Activated T-helper 17 cell treated with anti-CD3 and anti-CD28 coated beads, Interleukin-2, amount 50 U/mL, for 72 hours (primary cell): ENCODE measurements around the gene BMP4. TPM values are rescaled to one million over a fixed set of nuclear protein-coding genes. Genes with fewer than 3 reads are reported as not detected.

Source experiments
- ATAC-seq: fragments of 150-1000 bp; cut with Tn5 transposase; replicated peaks from 2 replicates; pipeline ENCODE4 v1.10.0; 2021; ENCODE audit warnings: mild to moderate bottlenecking, moderate library complexity
- H3K27ac Mint-ChIP-seq: one replicate; pipeline ENCODE4 v1.8.0; 2022; ENCODE audit warnings: mixed read lengths
- H3K27me3 Mint-ChIP-seq: one replicate; pipeline ENCODE4 v1.8.0; 2022; ENCODE audit warnings: mixed read lengths
- H3K36me3 Mint-ChIP-seq: one replicate; pipeline ENCODE4 v1.8.0; 2022; ENCODE audit warnings: low read depth, mild to moderate bottlenecking, mixed read lengths
- H3K4me1 Mint-ChIP-seq: one replicate; pipeline ENCODE4 v1.8.0; 2022; ENCODE audit warnings: mixed read lengths
- H3K4me3 Mint-ChIP-seq: one replicate; pipeline ENCODE4 v1.8.0; 2022; ENCODE audit warnings: mild to moderate bottlenecking, mixed read lengths
- H3K9me3 Mint-ChIP-seq: one replicate; pipeline ENCODE4 v1.8.0; 2022; ENCODE audit warnings: mixed read lengths
- total RNA-seq, 2 donors: library from RNA; stranded (reverse); gene quantifications; one replicate each; pipeline ENCODE4 v1.2.3, GENCODE V29; 2022

Gene BMP4
- total RNA-seq, 2 donors from 2014 or later: 0.16 to 0.50 TPM

DNA sequence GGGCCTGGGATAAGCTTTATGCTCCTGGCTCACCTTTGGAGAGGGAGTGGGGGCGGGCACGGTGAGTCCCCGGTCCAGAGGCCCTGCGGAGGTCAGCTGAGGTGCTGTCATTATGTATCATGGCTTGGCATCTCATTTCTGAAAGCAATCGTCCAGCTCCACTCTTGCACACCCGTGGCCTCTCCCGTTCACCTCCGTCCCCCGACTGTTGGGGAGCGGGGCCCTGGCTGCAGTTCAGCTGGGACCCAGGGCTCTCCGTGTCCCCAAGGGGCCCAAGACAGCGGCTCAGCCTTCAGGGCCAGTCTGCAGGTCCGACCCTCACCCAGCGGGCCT lies 10.6 kb downstream of the BMP4 start:
- no peak for ATAC-seq
- no peak overlapping the region for H3K4me3 Mint-ChIP-seq
- no peaks in the 10 kb centered on the region for H3K9me3 Mint-ChIP-seq
- H3K27me3 Mint-ChIP-seq: peaks cover 42% of the 10 kb centered on the region
- H3K36me3 Mint-ChIP-seq: no peaks in the 10 kb centered on the region
- no peak overlapping the region for H3K27ac Mint-ChIP-seq
- no peaks in the 10 kb centered on the region for H3K4me1 Mint-ChIP-seq

- Mint-ChIP-seq H3K4me3 (no peak overlapping the region), H3K36me3 (no peaks in the 10 kb centered on the region), H3K27me3 (peaks cover 33% of the 10 kb centered on the region), H3K4me1 (no peaks in the 10 kb centered on the region), H3K27ac (no peak overlapping the region), H3K9me3 (no peaks in the 10 kb centered on the region)
- no peak for ATAC-seq
Measured at GRCh38 chr14:53943751-53944083, 12.9 kb downstream of the BMP4 start.

DNA sequence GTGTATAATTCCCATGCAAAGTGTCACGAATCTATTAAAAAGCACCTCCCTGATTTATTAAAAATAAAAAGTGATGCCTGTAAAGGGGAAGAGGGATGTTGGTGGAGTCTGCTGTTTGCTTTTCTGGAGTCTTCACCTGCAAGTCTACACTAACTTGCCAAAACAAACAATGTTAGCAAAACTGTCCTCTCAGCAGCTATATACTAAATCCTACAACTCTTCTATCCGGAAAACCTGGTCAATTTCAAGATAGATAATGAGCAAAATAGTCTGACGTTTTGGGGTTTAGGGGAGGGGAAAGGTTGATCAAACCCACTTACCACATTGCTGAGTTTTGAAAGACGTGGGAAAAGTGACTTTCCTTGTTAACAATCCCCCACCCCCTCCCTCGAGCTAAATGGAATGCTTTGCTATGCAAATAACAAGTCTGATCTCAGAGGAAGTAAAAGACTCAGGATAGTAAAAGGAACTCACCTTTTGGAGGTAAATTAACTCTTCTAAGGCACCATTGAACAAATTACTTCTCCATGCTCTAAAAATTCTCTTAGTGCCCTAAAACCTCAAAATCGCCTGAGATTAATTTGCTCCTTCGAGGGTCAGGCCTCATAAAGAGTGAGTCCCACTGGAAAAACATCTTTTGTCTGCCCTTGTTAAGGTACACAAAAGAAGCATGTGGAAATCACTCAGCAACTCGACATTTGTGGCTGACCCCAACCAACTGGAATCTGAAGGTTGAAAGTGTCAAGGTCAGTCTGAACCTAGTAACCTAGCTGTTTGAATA lies 13.5 kb downstream of the BMP4 start:
- no peak for ATAC-seq
- Mint-ChIP-seq H3K27ac (no peak overlapping the region), H3K4me3 (no peak overlapping the region), H3K4me1 (no peaks in the 10 kb centered on the region), H3K9me3 (no peaks in the 10 kb centered on the region), H3K36me3 (no peaks in the 10 kb centered on the region), H3K27me3 (peaks cover 28% of the 10 kb centered on the region)

- ATAC-seq: no peak
- H3K9me3 Mint-ChIP-seq: no peaks in the 10 kb centered on the region
- no peak overlapping the region for H3K4me3 Mint-ChIP-seq
- H3K4me1 Mint-ChIP-seq: no peaks in the 10 kb centered on the region
- H3K27me3 Mint-ChIP-seq: peaks cover 11% of the 10 kb centered on the region
- H3K27ac Mint-ChIP-seq: no peak overlapping the region
- no peaks in the 10 kb centered on the region for H3K36me3 Mint-ChIP-seq
Measured at GRCh38 chr14:53938136-53938837, 18.3 kb downstream of the BMP4 start.

- Mint-ChIP-seq H3K27ac (no peak overlapping the region), H3K4me3 (no peak overlapping the region), H3K9me3 (no peaks in the 10 kb centered on the region), H3K27me3 (peaks cover 4% of the 10 kb centered on the region), H3K4me1 (no peaks in the 10 kb centered on the region), H3K36me3 (no peaks in the 10 kb centered on the region)
- no peak for ATAC-seq
Measured at GRCh38 chr14:53934778-53935414, 21.7 kb downstream of the BMP4 start.

- no peak for ATAC-seq
- Mint-ChIP-seq H3K36me3 (no peaks in the 10 kb centered on the region), H3K27ac (no peak overlapping the region), H3K27me3 (peaks cover 7% of the 10 kb centered on the region), H3K4me1 (no peaks in the 10 kb centered on the region), H3K4me3 (no peak overlapping the region), H3K9me3 (no peaks in the 10 kb centered on the region)
Measured at GRCh38 chr14:53932966-53933365, 23.7 kb downstream of the BMP4 start.

- Mint-ChIP-seq H3K4me3 (no peak overlapping the region), H3K36me3 (no peaks in the 10 kb centered on the region), H3K27me3 (peaks cover 25% of the 10 kb centered on the region), H3K27ac (no peak overlapping the region), H3K9me3 (no peaks in the 10 kb centered on the region), H3K4me1 (no peaks in the 10 kb centered on the region)
- ATAC-seq: no peak
Measured at GRCh38 chr14:53929871-53930715, 26.5 kb downstream of the BMP4 start.

- H3K4me1 Mint-ChIP-seq: no peaks in the 10 kb centered on the region
- H3K27me3 Mint-ChIP-seq: peaks cover 36% of the 10 kb centered on the region
- H3K9me3 Mint-ChIP-seq: peaks cover 4% of the 10 kb centered on the region
- no peak overlapping the region for H3K4me3 Mint-ChIP-seq
- no peak for ATAC-seq
- no peak overlapping the region for H3K27ac Mint-ChIP-seq
- H3K36me3 Mint-ChIP-seq: no peaks in the 10 kb centered on the region
Measured at GRCh38 chr14:53927171-53927570, 29.5 kb downstream of the BMP4 start.

GRCh38 chr14:53925201-53925766 lies 31.3 kb downstream of the BMP4 start:
- peaks cover 4% of the 10 kb centered on the region for H3K9me3 Mint-ChIP-seq
- H3K4me3 Mint-ChIP-seq: no peak overlapping the region
- no peaks in the 10 kb centered on the region for H3K4me1 Mint-ChIP-seq
- H3K36me3 Mint-ChIP-seq: no peaks in the 10 kb centered on the region
- H3K27ac Mint-ChIP-seq: no peak overlapping the region
- peaks cover 36% of the 10 kb centered on the region for H3K27me3 Mint-ChIP-seq
- ATAC-seq: no peak

GRCh38 chr14:53924753-53925152 lies 31.9 kb downstream of the BMP4 start:
- Mint-ChIP-seq H3K9me3 (peaks cover 4% of the 10 kb centered on the region), H3K4me3 (no peak overlapping the region), H3K27ac (no peak overlapping the region), H3K27me3 (peaks cover 36% of the 10 kb centered on the region), H3K36me3 (no peaks in the 10 kb centered on the region), H3K4me1 (no peaks in the 10 kb centered on the region)
- ATAC-seq: no peak

DNA sequence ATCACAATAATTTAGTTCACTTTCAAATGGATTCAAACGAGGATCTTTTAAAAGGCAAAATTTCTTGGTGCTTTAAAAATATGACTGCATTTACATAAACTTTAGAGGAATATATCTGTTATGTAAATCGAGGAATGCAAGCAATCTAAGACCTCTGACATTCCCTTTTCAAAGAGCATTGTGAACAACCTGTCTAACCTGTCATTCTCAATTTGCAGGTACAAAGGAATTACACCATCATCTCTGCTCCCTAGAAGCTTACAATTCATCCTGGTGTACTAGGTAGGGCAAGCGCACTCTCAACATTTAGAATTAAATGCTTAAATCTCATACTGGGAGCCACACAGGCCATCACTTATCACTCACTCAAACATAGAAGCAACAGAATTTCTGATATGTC lies 35.6 kb downstream of the BMP4 start:
- no peak overlapping the region for H3K27ac Mint-ChIP-seq
- ATAC-seq: no peak
- peaks cover 32% of the 10 kb centered on the region for H3K27me3 Mint-ChIP-seq
- H3K9me3 Mint-ChIP-seq: peaks cover 4% of the 10 kb centered on the region
- no peak overlapping the region for H3K4me3 Mint-ChIP-seq
- H3K36me3 Mint-ChIP-seq: no peaks in the 10 kb centered on the region
- no peaks in the 10 kb centered on the region for H3K4me1 Mint-ChIP-seq

GRCh38 chr14:53916239-53916638 lies 40.4 kb downstream of the BMP4 start:
- H3K4me3 Mint-ChIP-seq: no peak overlapping the region
- H3K27me3 Mint-ChIP-seq: peaks cover 16% of the 10 kb centered on the region
- H3K4me1 Mint-ChIP-seq: no peaks in the 10 kb centered on the region
- peaks cover 7% of the 10 kb centered on the region for H3K9me3 Mint-ChIP-seq
- H3K36me3 Mint-ChIP-seq: no peaks in the 10 kb centered on the region
- no peak overlapping the region for H3K27ac Mint-ChIP-seq
- no peak for ATAC-seq

- Mint-ChIP-seq H3K4me3 (no peak overlapping the region), H3K4me1 (no peaks in the 10 kb centered on the region), H3K27me3 (peaks cover 16% of the 10 kb centered on the region), H3K27ac (no peak overlapping the region), H3K36me3 (no peaks in the 10 kb centered on the region), H3K9me3 (peaks cover 7% of the 10 kb centered on the region)
- no peak for ATAC-seq
Measured at GRCh38 chr14:53915364-53916014, 41.1 kb downstream of the BMP4 start.

- no peak overlapping the region for H3K4me3 Mint-ChIP-seq
- H3K27me3 Mint-ChIP-seq: peaks cover 6% of the 10 kb centered on the region
- H3K4me1 Mint-ChIP-seq: no peaks in the 10 kb centered on the region
- no peak overlapping the region for H3K27ac Mint-ChIP-seq
- ATAC-seq: no peak
- peaks cover 7% of the 10 kb centered on the region for H3K9me3 Mint-ChIP-seq
- H3K36me3 Mint-ChIP-seq: no peaks in the 10 kb centered on the region
Measured at GRCh38 chr14:53912021-53912420, 44.6 kb downstream of the BMP4 start.
